HG03066 (cell line): Measurements from ENCODE around the gene WNT7A.
"Not testable (repeated sequence)": the region's sequence is repeated elsewhere in the genome, so short reads cannot be mapped to it uniquely, and the experiment has no call there.

Experiments used
- ATAC-seq: cut with Tn5 transposase; IDR thresholded peaks from one replicate; pipeline ENCODE4 v1.9.1; 2021; ENCODE audit warnings: low read depth; ENCODE audit not compliant: unreplicated experiment

WNT7A gene

GRCh38 chr3:13866041-13866965 is 13.6 kb downstream of the WNT7A start:
- no peak for ATAC-seq

GRCh38 chr3:13865581-13865980 is 14.3 kb downstream of the WNT7A start:
- no peak for ATAC-seq

GRCh38 chr3:13865106-13865505 is 14.8 kb downstream of the WNT7A start:
- ATAC-seq, result no peak

- no peak for ATAC-seq
These were observed 15.8 kb downstream of the WNT7A start for GRCh38 chr3:13863965-13864595.

GRCh38 chr3:13863382-13863952 is 16.4 kb downstream of the WNT7A start:
- ATAC-seq, result no peak

- no peak for ATAC-seq
These were observed 18.4 kb downstream of the WNT7A start for GRCh38 chr3:13861461-13861860.

- no peak for ATAC-seq
These were observed 19.9 kb downstream of the WNT7A start for GRCh38 chr3:13860001-13860400.

GRCh38 chr3:13858768-13859520 is 20.9 kb downstream of the WNT7A start:
- ATAC-seq, result no peak

GRCh38 chr3:13857702-13858380 is 22.0 kb downstream of the WNT7A start:
- ATAC-seq, result no peak

- ATAC-seq, result not testable (repeated sequence)
These were observed 23.2 kb downstream of the WNT7A start for GRCh38 chr3:13856628-13857027.

- no peak for ATAC-seq
These were observed 23.9 kb downstream of the WNT7A start for GRCh38 chr3:13856006-13856405.

GRCh38 chr3:13854492-13854891 is 25.4 kb downstream of the WNT7A start:
- no peak for ATAC-seq

- no peak for ATAC-seq
These were observed 25.9 kb downstream of the WNT7A start for GRCh38 chr3:13853978-13854296.

- ATAC-seq, result no peak
These were observed 26.5 kb downstream of the WNT7A start for GRCh38 chr3:13853256-13853977.

- ATAC-seq, result no peak
These were observed 27.2 kb downstream of the WNT7A start for GRCh38 chr3:13852638-13853009.

- no peak for ATAC-seq
These were observed 27.8 kb downstream of the WNT7A start for GRCh38 chr3:13851997-13852637.

- no peak for ATAC-seq
These were observed 28.6 kb downstream of the WNT7A start for GRCh38 chr3:13851091-13851849.

GRCh38 chr3:13850161-13850945 is 29.5 kb downstream of the WNT7A start:
- no peak for ATAC-seq
